Measurements from ENCODE around the gene SNX5.
"Not testable (repeated sequence)": the region's sequence is repeated elsewhere in the genome, so short reads cannot be mapped to it uniquely, and the experiment has no call there.

The SNX5 gene

GRCh38 chr20:17960400-17960885, 8.2 kb downstream of the SNX5 start:
- not testable (repeated sequence) for DNase-seq (ENCODE audit: low spot score)

GRCh38 chr20:17959257-17959627, 9.4 kb downstream of the SNX5 start:
- DNase-seq (ENCODE audit: low spot score): no peak

- no peak for DNase-seq (ENCODE audit: low spot score)
Observed at GRCh38 chr20:17958373-17959256, 10.0 kb downstream of the SNX5 start.

GRCh38 chr20:17957505-17958363, 10.9 kb downstream of the SNX5 start:
- no peak for DNase-seq (ENCODE audit: low spot score)

GRCh38 chr20:17956099-17956685, 12.4 kb downstream of the SNX5 start:
- DNase-seq (ENCODE audit: low spot score): no peak

- no peak for DNase-seq (ENCODE audit: low spot score)
Observed at GRCh38 chr20:17955302-17955701, 13.3 kb downstream of the SNX5 start.

- DNase-seq (ENCODE audit: low spot score): no peak
Observed at GRCh38 chr20:17953935-17954334, 14.7 kb downstream of the SNX5 start.

- no peak for DNase-seq (ENCODE audit: low spot score)
Observed at GRCh38 chr20:17952692-17953684, 15.6 kb downstream of the SNX5 start.

GRCh38 chr20:17951323-17951722, 17.3 kb downstream of the SNX5 start:
- no peak for DNase-seq (ENCODE audit: low spot score)

- no peak for DNase-seq (ENCODE audit: low spot score)
Observed at GRCh38 chr20:17950670-17951069, 17.9 kb downstream of the SNX5 start.

- DNase-seq (ENCODE audit: low spot score): no peak
Observed at GRCh38 chr20:17949899-17950298, 18.7 kb downstream of the SNX5 start.

GRCh38 chr20:17948442-17948841, 20.2 kb downstream of the SNX5 start:
- DNase-seq (ENCODE audit: low spot score): no peak

- no peak for DNase-seq (ENCODE audit: low spot score)
Observed at GRCh38 chr20:17947474-17947815, 21.1 kb downstream of the SNX5 start.

GRCh38 chr20:17946572-17947473, 21.8 kb downstream of the SNX5 start:
- DNase-seq (ENCODE audit: low spot score): no peak

- no peak for DNase-seq (ENCODE audit: low spot score)
Observed at GRCh38 chr20:17946040-17946439, 22.6 kb downstream of the SNX5 start.

- DNase-seq (ENCODE audit: low spot score): no peak
Observed at GRCh38 chr20:17944854-17945474, 23.6 kb downstream of the SNX5 start.

- DNase-seq (ENCODE audit: low spot score): no peak
Observed at GRCh38 chr20:17943343-17943742, 25.3 kb downstream of the SNX5 start.

GRCh38 chr20:17941826-17942196, 26.8 kb downstream of the SNX5 start:
- DNase-seq (ENCODE audit: low spot score): no peak

GRCh38 chr20:17941087-17941825, 27.3 kb downstream of the SNX5 start:
- no peak for DNase-seq (ENCODE audit: low spot score)
